GM19467 (cell line): ENCODE results near the gene DMD.
"Not testable (repeated sequence)": the region's sequence is repeated elsewhere in the genome, so short reads cannot be mapped to it uniquely, and the experiment has no call there.

Source experiments
- ATAC-seq: cut with Tn5 transposase; IDR thresholded peaks from one replicate; pipeline ENCODE4 v1.9.1; 2021; ENCODE audit warnings: mild to moderate bottlenecking, moderate library complexity; ENCODE audit not compliant: unreplicated experiment

The DMD gene

GRCh38 chrX:33156152-33156726 lies 55.1 kb downstream of the DMD start:
- ATAC-seq: no peak

GRCh38 chrX:33149580-33149979 lies 61.8 kb downstream of the DMD start:
- ATAC-seq: no peak

- no peak for ATAC-seq
These were observed 62.3 kb downstream of the DMD start for GRCh38 chrX:33149085-33149484.

- ATAC-seq: no peak
These were observed 69.0 kb downstream of the DMD start for GRCh38 chrX:33142331-33142730.

DNA sequence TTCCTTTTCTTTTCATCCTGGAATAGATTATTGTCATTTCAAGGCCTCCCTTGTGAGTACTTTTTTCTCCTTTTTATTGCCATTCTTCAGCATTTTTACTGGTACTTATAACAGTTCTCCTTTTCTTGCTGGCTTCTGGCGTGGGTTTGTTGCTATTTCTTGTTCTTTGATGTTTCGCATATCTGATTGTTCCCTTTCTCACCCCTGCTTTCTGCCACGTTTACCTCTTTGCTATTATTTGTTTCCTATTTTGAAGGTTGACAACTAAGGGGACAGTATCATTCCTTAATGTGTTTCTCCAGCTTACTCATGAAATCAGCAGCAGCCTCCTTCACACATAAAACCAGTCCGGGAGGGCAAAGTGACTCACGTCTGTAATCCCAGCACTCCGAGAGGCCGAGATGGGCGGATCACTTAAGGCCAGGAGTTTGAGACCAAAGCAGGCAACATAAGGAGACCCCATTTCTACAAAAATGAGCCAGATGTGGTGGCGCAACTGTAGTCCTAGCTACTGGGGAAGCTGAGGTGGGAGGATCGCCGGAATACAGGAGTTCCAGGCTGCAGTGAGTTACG lies 72.6 kb downstream of the DMD start:
- ATAC-seq: no peak

DNA sequence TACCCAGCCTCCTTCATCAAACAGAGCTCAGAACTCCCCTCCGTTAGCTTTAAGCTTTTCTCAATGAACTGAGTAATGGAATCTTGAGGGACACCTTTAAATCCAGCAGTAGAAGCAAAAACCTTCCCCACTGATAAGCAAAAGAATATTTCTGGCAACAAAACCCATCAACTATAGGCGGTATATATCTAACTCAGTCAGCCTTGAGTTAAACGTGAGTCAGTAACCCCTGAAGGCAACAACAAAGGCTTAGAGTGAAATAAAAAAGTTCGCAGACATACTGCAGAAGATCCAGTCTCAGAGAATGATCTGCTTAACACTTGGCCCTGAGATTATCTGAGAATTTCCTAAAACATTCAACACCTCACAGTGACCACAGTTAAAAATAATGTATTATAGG lies 77.2 kb downstream of the DMD start:
- ATAC-seq: no peak

DNA sequence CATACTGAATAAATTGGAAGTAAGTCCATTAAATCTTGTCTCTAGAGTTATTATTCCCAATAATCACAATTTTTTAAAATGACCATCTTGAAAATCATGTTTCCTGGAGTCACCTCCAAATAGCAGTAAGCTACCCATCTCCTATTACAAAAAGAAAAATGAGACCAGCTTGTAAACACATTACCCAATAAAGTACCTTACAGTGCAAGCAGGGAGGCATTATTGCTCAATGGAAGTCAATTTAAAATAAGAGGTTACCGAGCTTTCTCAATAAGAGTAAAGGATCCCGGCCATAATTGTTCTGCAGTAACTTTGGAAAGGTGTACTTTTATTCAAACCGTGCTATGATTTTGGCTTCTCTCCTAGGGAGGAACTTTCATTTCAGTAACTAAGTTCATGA lies 78.0 kb downstream of the DMD start:
- no peak for ATAC-seq

DNA sequence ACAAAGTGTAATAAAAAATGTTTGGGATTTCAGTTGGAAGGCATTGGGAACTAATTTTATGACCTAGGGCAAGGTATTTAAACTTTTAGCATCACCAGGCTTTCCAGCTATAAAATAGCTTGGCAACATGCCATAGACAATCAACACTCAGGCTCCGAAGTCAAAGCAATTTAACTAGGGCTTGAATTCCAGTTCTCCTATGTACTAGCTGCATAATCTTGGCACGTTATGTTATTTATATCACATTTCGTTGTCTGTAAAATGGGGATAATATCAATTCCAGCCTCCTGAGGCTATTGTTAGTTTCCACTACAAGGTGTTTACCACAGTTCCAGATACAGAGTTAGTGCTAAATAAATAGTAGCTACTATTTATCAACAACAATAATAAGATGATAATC lies 78.8 kb downstream of the DMD start:
- no peak for ATAC-seq

DNA sequence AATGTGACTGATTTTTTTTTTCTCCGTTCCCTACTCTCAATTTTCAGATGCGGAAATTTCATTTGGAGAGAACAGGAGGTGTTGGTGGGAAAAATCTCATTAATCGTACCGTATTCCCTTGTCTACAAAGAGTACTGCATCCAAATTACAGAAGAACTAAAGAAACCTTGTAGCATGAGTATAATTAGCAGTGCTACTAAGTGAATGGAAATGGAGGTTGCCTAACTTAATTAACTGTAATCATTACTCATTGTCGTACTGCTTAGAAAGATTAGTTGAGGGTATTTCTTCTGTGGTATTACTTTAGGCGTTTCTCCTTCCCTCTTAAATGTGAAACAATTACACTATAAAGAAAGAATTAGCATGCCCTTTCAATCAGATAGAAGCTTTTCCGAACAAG lies 81.7 kb downstream of the DMD start:
- no peak for ATAC-seq

DNA sequence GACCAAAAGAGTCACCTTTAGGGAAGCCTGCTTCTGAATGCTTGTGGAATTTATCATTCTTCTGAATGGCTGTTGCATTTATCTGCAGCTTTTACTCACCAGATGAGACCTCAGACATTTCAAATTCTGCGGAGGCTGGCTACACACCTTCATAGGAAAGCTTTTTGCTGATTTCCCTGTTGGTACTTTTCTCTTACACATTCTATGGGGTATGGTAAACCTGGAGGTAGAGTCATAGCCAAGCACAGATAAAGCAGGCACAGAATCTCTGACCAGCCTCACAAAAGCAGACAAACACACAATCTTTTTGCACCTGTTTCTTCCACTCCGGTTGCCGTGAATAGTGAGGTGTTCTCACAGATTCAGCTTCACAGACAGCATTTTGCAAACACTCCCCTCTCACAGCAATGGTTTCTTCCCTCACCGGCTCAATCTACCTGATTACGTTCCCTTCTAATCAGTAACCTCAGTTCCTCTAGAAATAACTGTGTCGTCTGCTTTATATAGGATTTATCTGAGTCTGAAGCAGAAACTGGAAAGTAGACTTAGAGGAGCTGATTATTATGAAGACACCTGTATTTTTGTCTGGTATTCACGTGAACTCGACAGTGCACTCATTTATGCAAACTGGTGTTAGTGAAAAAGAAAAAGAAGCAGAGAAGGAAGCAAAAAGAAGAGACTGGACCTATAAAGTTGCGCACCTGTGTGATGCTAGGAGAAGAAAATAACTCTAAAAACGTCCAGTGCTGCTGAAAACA lies 83.1 kb downstream of the DMD start:
- no peak for ATAC-seq

DNA sequence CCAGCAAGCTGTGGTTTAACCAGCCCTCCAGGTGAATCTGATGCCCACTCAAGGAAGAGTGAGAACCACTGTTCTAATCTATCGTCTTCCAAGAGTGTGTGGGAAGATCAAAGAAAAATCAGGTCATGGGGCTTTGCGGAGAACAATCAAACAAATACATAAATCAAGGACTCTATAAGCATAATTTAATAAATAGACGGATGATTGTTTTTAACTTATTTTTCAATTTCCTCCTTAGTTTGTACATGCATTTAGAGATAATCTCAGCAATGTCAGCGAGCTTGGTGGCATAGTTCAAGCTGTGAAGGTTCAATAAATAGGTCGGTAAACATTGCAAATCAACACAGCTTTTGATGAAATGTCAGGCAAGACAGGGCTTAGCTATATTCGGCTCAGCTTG lies 84.9 kb downstream of the DMD start:
- no peak for ATAC-seq

- ATAC-seq: no peak
These were observed 101.5 kb downstream of the DMD start for GRCh38 chrX:33109858-33110257.

DNA sequence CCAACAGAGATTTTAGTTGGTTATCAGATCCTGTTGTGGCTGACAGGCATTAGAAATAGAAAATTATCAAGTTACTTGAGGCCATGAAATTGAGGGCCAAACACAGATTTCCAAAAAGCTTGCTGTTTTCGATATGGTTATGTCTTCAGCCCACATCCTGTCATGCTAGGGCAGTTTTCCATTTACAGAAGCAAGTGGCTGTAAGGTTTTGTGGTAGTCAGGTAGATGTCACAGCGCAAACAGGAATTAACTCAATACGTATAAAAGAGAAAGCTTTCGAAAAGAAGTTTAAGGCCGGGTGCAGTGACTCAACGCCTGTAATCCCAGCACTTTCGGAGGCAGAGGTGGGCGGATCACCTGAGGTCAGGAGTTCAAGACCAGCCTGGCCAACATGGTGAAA lies 104.6 kb downstream of the DMD start:
- ATAC-seq: no peak

GRCh38 chrX:33095079-33095478 lies 116.3 kb downstream of the DMD start:
- ATAC-seq: no peak

DNA sequence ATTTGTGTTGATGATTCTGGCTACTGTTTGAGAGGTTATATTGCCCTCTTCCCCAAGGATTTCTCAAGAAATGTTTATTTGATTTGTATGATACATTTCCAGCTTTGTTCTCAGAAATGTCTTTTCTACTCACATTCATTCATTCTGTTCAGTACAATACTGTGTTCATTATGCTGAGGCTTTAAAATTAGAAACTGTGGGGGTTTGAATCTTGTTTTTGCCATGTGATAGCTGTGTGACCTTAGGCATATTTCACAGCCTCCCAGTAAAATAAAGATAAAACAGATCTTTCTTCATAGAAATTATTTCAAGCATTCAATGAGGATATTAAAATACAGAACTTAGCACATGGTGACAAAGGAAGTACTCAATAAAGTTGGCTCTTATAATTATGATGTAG lies 123.9 kb downstream of the DMD start:
- ATAC-seq: no peak

DNA sequence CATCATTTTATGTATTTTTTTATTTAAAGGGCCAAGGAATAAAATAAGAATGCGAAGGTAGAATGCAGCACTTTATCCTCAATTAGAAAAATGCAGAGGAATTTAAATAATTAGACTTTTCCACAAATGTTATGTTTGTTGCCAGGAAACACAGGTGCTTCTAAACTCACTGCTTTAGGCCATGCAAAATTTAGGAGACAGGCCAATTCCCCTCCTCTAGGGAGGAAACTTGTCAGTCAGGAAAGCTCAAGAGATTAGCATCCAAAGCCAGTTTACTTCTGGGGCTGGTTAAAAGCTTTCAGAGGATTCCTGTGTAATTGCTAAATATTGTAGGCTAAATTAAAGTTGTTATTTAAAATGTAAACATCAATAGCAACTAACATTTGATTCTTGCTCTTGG lies 124.5 kb downstream of the DMD start:
- no peak for ATAC-seq

GRCh38 chrX:33082371-33082770 lies 129.0 kb downstream of the DMD start:
- ATAC-seq: no peak

- no peak for ATAC-seq
These were observed 133.1 kb downstream of the DMD start for GRCh38 chrX:33078273-33078672.

DNA sequence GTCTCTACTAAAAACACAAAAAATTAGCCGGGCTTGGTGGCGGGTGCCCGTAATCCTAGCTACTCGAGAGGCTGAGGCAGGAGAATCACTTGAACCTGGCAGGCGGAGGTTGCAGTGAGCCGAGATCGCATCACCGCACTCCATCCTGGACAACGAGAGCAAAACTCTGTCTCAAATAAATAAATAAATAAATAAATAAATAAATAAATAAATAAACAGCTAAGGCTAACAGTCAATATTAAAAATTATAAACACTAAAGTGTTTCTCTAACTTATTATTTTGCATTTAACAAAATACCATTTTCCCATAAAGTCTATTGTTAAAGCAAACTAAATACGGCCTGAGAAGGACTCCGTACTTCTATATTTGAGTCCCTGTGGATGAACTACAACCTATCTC lies 137.7 kb downstream of the DMD start:
- not testable (repeated sequence) for ATAC-seq

GRCh38 chrX:33065415-33065814 lies 145.9 kb downstream of the DMD start:
- no peak for ATAC-seq

GRCh38 chrX:33062041-33062440 lies 149.3 kb downstream of the DMD start:
- no peak for ATAC-seq

DNA sequence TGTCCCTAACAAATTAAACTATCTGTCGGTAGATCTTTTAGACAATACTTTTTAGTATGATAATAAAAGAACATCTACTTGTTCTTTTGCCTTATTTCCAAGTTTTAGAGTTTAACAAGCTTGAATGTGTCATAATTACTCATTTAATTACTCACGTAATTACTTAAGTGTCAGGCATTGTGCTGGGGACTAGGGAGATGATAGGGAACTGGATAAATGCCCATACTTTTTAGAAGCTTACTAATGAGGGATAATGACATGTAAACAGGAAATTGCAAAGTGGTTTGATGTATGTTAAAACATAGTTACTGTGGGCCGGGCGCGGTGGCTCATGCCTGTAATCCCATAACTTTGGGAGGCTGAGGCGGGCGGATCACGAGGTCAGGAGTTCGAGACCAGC lies 158.3 kb downstream of the DMD start:
- ATAC-seq: no peak

GRCh38 chrX:33045882-33046281 lies 165.5 kb downstream of the DMD start:
- ATAC-seq: no peak
